ENCODE data around the gene SEMA6C. TPM values are rescaled to one million over a fixed set of nuclear protein-coding genes. Genes with fewer than 3 reads are reported as not detected.
"Not testable (repeated sequence)": the region's sequence is repeated elsewhere in the genome, so short reads cannot be mapped to it uniquely, and the experiment has no call there.

Gene SEMA6C
- total RNA-seq, 1 donor from 2014 or later, result 14.9 TPM

- no peaks in the 10 kb centered on the region for H3K27me3 Mint-ChIP-seq (ENCODE audit: low read depth)
- H3K36me3 Mint-ChIP-seq, result peaks cover 5% of the 10 kb centered on the region
- H3K4me3 Mint-ChIP-seq, result no peak overlapping the region
- no peaks in the 10 kb centered on the region for H3K4me1 Mint-ChIP-seq
- no peak overlapping the region for H3K27ac Mint-ChIP-seq
- DNase-seq (ENCODE audit: low spot score in 2 of 2, unreplicated experiment in 2 of 2), result no peak
- no peak for TF ChIP-seq CTCF (IDR thresholded peaks at IDR 0.05; ENCODE audit: unreplicated experiment)
- H3K9me3 Mint-ChIP-seq, result no peaks in the 10 kb centered on the region
Observed at GRCh38 chr1:151113877-151114276, 32.6 kb downstream of the SEMA6C start.

- no peaks in the 10 kb centered on the region for H3K9me3 Mint-ChIP-seq
- peaks cover 4% of the 10 kb centered on the region for H3K36me3 Mint-ChIP-seq
- no peak for TF ChIP-seq CTCF (IDR thresholded peaks at IDR 0.05; ENCODE audit: unreplicated experiment)
- no peak overlapping the region for H3K27ac Mint-ChIP-seq
- peaks cover 5% of the 10 kb centered on the region for H3K4me1 Mint-ChIP-seq
- H3K4me3 Mint-ChIP-seq, result no peak overlapping the region
- DNase-seq (ENCODE audit: low spot score in 2 of 2, unreplicated experiment in 2 of 2), result no peak
- no peaks in the 10 kb centered on the region for H3K27me3 Mint-ChIP-seq (ENCODE audit: low read depth)
Observed at GRCh38 chr1:151108331-151108730, 38.1 kb downstream of the SEMA6C start.

GRCh38 chr1:151106894-151107293, 39.5 kb downstream of the SEMA6C start:
- Mint-ChIP-seq H3K4me1 (peaks cover 5% of the 10 kb centered on the region), H3K9me3 (no peaks in the 10 kb centered on the region), H3K4me3 (no peak overlapping the region), H3K27ac (no peak overlapping the region), H3K36me3 (peaks cover 4% of the 10 kb centered on the region), H3K27me3 (ENCODE audit: low read depth) (no peaks in the 10 kb centered on the region)
- TF ChIP-seq CTCF (IDR thresholded peaks at IDR 0.05; ENCODE audit: unreplicated experiment), result no peak
- DNase-seq (ENCODE audit: low spot score in 2 of 2, unreplicated experiment in 2 of 2), result no peak

GRCh38 chr1:151104630-151105029, 41.8 kb downstream of the SEMA6C start:
- Mint-ChIP-seq H3K36me3 (peaks cover 6% of the 10 kb centered on the region), H3K9me3 (no peaks in the 10 kb centered on the region), H3K27ac (no peak overlapping the region), H3K4me3 (no peak overlapping the region), H3K4me1 (peaks cover 5% of the 10 kb centered on the region), H3K27me3 (ENCODE audit: low read depth) (no peaks in the 10 kb centered on the region)
- no peak for DNase-seq (ENCODE audit: low spot score in 2 of 2, unreplicated experiment in 2 of 2)
- TF ChIP-seq CTCF (IDR thresholded peaks at IDR 0.05; ENCODE audit: unreplicated experiment), result no peak

- Mint-ChIP-seq H3K9me3 (no peaks in the 10 kb centered on the region), H3K27me3 (ENCODE audit: low read depth) (no peaks in the 10 kb centered on the region), H3K36me3 (peaks cover 8% of the 10 kb centered on the region), H3K27ac (no peak overlapping the region), H3K4me3 (no peak overlapping the region), H3K4me1 (no peaks in the 10 kb centered on the region)
- no peak for DNase-seq (ENCODE audit: low spot score in 2 of 2, unreplicated experiment in 2 of 2)
- TF ChIP-seq CTCF (IDR thresholded peaks at IDR 0.05; ENCODE audit: unreplicated experiment), result no peak
Observed at GRCh38 chr1:151098126-151098525, 48.3 kb downstream of the SEMA6C start.

- not testable (repeated sequence) for H3K27me3 Mint-ChIP-seq (ENCODE audit: low read depth); DNase-seq (ENCODE audit: low spot score in 2 of 2, unreplicated experiment in 2 of 2); H3K4me3 Mint-ChIP-seq; H3K36me3 Mint-ChIP-seq; H3K4me1 Mint-ChIP-seq; H3K9me3 Mint-ChIP-seq; H3K27ac Mint-ChIP-seq
Observed at GRCh38 chr1:151097426-151097825, 49.0 kb downstream of the SEMA6C start.

Measured in mesothelial cell of epicardium (in vitro differentiated cells).